Type B pancreatic cell (in vitro differentiated cells): ENCODE results near the gene SLC1A4. TPM values are rescaled to one million over a fixed set of nuclear protein-coding genes. Genes with fewer than 3 reads are reported as not detected.

Experiments
- DNase-seq: peaks from one replicate; pipeline ENCODE4 v3.0.0; 2021; ENCODE audit warnings: mixed read lengths; ENCODE audit not compliant: unreplicated experiment; ENCODE audit errors: extremely low spot score
- H3K27ac Mint-ChIP-seq: 2 replicates; pipeline ENCODE4 v1.8.0; 2021; ENCODE audit warnings: mild to moderate bottlenecking, mixed read lengths
- H3K27me3 Mint-ChIP-seq: 2 replicates; pipeline ENCODE4 v1.8.0; 2021; ENCODE audit warnings: mixed read lengths
- H3K36me3 Mint-ChIP-seq: 2 replicates; pipeline ENCODE4 v1.8.0; 2021; ENCODE audit warnings: mixed read lengths
- H3K4me1 Mint-ChIP-seq: one replicate; pipeline ENCODE4 v1.8.0; 2021; ENCODE audit warnings: mixed read lengths; ENCODE audit not compliant: unreplicated experiment
- H3K4me3 Mint-ChIP-seq: 2 replicates; pipeline ENCODE4 v1.8.0; 2021; ENCODE audit warnings: mild to moderate bottlenecking, mixed read lengths
- H3K9me3 Mint-ChIP-seq: 2 replicates; pipeline ENCODE4 v1.8.0; 2021; ENCODE audit warnings: mixed read lengths
- CTCF ChIP-seq: fragments of 200-600 bp; sonication (generic); conservative IDR thresholded peaks from 2 replicates; pipeline ENCODE4 v1.5.0; 2021; ENCODE audit warnings: antibody characterized with exemption, mild to moderate bottlenecking
- total RNA-seq: library from RNA; stranded (reverse); gene quantifications from 2 replicates; pipeline ENCODE4 v1.2.1, GENCODE V29; 2021; ENCODE audit warnings: low replicate concordance

SLC1A4 gene
- total RNA-seq, 1 donor from 2014 or later = 13.1 TPM

- Mint-ChIP-seq H3K36me3 (peaks cover 5% of the 10 kb centered on the region), H3K27ac (no peak overlapping the region)
- TF ChIP-seq CTCF = no peak
Measured at GRCh38 chr2:65044097-65044735, 55.0 kb downstream of the SLC1A4 start.

GRCh38 chr2:65045651-65046050 is 56.5 kb downstream of the SLC1A4 start:
- no peak for DNase-seq
- H3K36me3 Mint-ChIP-seq = peaks cover 5% of the 10 kb centered on the region
- H3K4me1 Mint-ChIP-seq = no peaks in the 10 kb centered on the region
- no peak overlapping the region for H3K4me3 Mint-ChIP-seq
- H3K27me3 Mint-ChIP-seq = no peaks in the 10 kb centered on the region
- TF ChIP-seq CTCF = no peak
- H3K9me3 Mint-ChIP-seq = no peaks in the 10 kb centered on the region
- no peak overlapping the region for H3K27ac Mint-ChIP-seq

More at GRCh38 chr2:65044097-65044735, 55.0 kb downstream of the SLC1A4 start:
- no peaks in the 10 kb centered on the region for H3K9me3 Mint-ChIP-seq
- peaks cover 5% of the 10 kb centered on the region for H3K4me1 Mint-ChIP-seq
- DNase-seq = no peak
- H3K4me3 Mint-ChIP-seq = no peak overlapping the region
- no peaks in the 10 kb centered on the region for H3K27me3 Mint-ChIP-seq

- Mint-ChIP-seq H3K27me3 (no peaks in the 10 kb centered on the region), H3K4me3 (no peak overlapping the region), H3K9me3 (no peaks in the 10 kb centered on the region), H3K27ac (no peak overlapping the region), H3K4me1 (no peaks in the 10 kb centered on the region), H3K36me3 (peaks cover 5% of the 10 kb centered on the region)
- DNase-seq = no peak
- no peak for TF ChIP-seq CTCF
Measured at GRCh38 chr2:65046633-65047407, 57.6 kb downstream of the SLC1A4 start.

DNA sequence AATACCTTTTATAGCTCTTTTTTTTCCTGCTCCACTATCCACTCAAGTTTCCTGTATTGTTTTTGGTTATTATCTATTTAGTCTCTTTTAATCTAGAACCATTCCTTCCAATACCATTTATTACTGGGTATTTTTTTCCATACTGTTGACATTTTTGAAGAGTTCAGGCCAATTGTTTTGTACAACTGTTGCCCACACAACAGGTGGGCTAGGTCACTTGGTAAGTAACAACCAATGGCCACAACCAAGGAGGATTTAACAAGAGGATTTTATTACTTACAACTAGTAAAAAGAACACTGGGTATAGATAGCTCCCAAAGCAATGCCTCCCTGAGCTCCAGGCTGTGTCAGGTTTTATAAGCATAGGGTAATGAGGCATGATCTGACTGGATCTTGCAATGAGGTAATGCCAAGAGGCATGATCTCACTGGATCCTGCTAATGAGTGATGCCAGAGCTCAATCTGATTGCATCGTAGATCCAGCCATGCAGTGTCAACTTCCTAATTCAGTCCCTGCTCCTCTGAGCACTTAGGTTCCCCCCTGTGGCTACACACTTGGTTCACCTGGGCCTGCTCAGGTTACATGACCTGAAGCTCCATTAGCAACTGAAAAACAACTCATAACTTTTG is 59.9 kb downstream of the SLC1A4 start:
- no peaks in the 10 kb centered on the region for H3K9me3 Mint-ChIP-seq
- no peaks in the 10 kb centered on the region for H3K27me3 Mint-ChIP-seq
- H3K4me3 Mint-ChIP-seq = no peak overlapping the region
- H3K4me1 Mint-ChIP-seq = no peaks in the 10 kb centered on the region
- peaks cover 4% of the 10 kb centered on the region for H3K36me3 Mint-ChIP-seq
- TF ChIP-seq CTCF = no peak
- H3K27ac Mint-ChIP-seq = no peak overlapping the region
- DNase-seq = no peak

DNA sequence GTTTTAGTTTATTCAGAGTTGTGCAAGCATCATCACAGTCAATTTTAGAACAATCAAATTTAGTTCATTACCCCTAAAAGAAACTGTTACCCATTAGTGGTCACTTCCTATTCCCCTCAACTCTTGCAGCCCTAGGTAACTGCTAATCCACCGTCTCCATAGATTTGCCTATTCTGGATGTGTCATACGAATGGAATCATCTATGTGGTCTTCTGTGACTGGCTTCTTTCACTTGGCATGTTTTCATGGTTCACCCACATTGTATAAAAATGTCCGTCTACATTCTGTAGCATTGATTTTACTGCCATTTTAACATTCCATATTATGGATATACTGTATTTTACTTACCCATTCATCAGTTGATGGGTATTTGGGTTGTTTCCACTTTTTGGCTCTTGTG is 61.7 kb downstream of the SLC1A4 start:
- H3K9me3 Mint-ChIP-seq = no peaks in the 10 kb centered on the region
- H3K27me3 Mint-ChIP-seq = no peaks in the 10 kb centered on the region
- TF ChIP-seq CTCF = no peak
- no peak overlapping the region for H3K4me3 Mint-ChIP-seq
- no peaks in the 10 kb centered on the region for H3K36me3 Mint-ChIP-seq
- no peak for DNase-seq
- no peaks in the 10 kb centered on the region for H3K4me1 Mint-ChIP-seq
- H3K27ac Mint-ChIP-seq = no peak overlapping the region
